ENCODE data around the gene HLA-DOB.

DNA sequence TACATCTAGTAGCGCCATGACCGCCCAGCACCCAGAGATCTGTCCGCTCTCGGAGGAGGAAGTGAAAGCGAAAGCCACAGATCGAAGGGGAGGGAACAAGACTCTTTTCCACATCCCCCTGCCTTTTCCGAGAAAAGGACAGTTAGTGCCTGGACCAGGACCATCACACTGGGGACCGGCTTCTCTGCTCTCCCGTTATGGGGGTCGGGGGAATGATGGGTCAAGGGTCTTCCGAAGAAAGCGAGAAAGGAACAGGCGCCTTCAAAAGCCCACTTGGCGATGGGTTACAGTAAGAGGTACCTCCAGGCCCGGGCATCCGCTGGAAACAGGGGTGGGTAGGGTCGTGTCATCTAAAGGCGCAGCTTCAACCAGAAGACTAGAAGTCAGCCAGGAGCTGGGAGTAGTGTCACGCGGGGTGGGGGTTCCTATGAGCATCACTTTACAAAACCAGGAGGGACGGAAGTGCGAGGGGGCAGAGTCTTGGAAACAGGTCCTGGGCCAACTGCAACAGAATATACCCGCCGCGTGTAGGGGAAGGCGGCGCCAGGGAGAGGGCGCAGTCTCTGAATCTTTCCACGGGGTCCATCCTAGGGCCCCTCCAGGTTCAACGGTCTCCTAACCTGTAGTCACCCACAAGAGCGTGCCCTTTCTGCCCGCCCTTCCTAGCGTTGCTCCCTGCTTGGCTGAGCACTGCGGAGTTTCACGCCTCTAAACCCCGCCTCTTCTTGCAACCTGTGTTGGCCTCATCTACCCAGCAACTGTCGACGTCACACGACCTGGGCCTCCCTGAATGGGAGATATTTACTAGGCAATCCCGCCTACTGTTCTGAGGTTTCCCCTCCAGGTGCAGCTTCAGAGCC lies 27.4 kb upstream of the HLA-DOB start, which contains the start of gene PSMB8:
- TF ChIP-seq, protein P1, sequence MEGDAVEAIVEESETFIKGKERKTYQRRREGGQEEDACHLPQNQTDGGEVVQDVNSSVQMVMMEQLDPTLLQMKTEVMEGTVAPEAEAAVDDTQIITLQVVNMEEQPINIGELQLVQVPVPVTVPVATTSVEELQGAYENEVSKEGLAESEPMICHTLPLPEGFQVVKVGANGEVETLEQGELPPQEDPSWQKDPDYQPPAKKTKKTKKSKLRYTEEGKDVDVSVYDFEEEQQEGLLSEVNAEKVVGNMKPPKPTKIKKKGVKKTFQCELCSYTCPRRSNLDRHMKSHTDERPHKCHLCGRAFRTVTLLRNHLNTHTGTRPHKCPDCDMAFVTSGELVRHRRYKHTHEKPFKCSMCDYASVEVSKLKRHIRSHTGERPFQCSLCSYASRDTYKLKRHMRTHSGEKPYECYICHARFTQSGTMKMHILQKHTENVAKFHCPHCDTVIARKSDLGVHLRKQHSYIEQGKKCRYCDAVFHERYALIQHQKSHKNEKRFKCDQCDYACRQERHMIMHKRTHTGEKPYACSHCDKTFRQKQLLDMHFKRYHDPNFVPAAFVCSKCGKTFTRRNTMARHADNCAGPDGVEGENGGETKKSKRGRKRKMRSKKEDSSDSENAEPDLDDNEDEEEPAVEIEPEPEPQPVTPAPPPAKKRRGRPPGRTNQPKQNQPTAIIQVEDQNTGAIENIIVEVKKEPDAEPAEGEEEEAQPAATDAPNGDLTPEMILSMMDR (IDR thresholded peaks at IDR 0.05), result peak in 4 of 6 experiments; percentile 23 to 35 (median 30)
- TF ChIP-seq POLR2AphosphoS5 (IDR thresholded peaks at IDR 0.05), result peak; percentile 96 to 99
- TF ChIP-seq POLR2A (IDR thresholded peaks at IDR 0.05), result peak in 3 of 4 donors; percentile 53 to 98 (median 97)
- peak in 2 of 4 donors; percentile 29 to 56 for TF ChIP-seq EP300 (IDR thresholded peaks at IDR 0.05)

All from upper lobe of left lung (tissue), 4 donors.